Esophagus muscularis mucosa (tissue), 4 donors: ENCODE measurements around the gene C17orf67. TPM values are rescaled to one million over a fixed set of nuclear protein-coding genes. Genes with fewer than 3 reads are reported as not detected.

Experiments
- DNase-seq: peaks from one replicate; pipeline ENCODE4 v3.0.0-alpha.2; 2017; ENCODE audit errors: extremely low spot score
- H3K27ac ChIP-seq, 4 donors: fragments of 200-600 bp; sonication (generic); replicated peaks in 1 of 4; 1 replicate in 3 of 4; 2 replicates in 1 of 4; pipeline ENCODE4 v1.5.1; 2016 to 2019; ENCODE audit warnings: mild to moderate bottlenecking in 1 of 4
- H3K27me3 ChIP-seq, 4 donors: fragments of 200-600 bp; sonication (generic); one replicate each; pipeline versions ENCODE4 v1.5.1 to v1.6.0; 2016 to 2019
- H3K36me3 ChIP-seq, 4 donors: fragments of 200-600 bp; sonication (generic); one replicate each; pipeline ENCODE4 v1.5.1; 2016 to 2019
- H3K4me1 ChIP-seq, 4 donors: fragments of 200-600 bp; sonication (generic); one replicate each; pipeline ENCODE4 v1.5.1; 2016 to 2019
- H3K4me3 ChIP-seq, 4 donors: fragments of 200-600 bp; sonication (generic); 1 replicate in 2 of 4; 2 replicates in 2 of 4; pipeline ENCODE4 v1.5.1; 2016 to 2019; ENCODE audit warnings: mild to moderate bottlenecking in 4 of 4, moderate library complexity in 1 of 4
- H3K9me3 ChIP-seq, 4 donors: fragments of 200-600 bp; sonication (generic); 1 replicate in 3 of 4; 2 replicates in 1 of 4; pipeline ENCODE4 v1.5.1; 2016 to 2019
- CTCF ChIP-seq, 3 experiments: fragments of 200-600 bp in 2 of 3; fragments of 450-650 bp in 1 of 3; sonication (generic) in 2 of 3; IDR thresholded peaks; one replicate each; pipeline ENCODE4 v1.5.1; 2017 to 2019; ENCODE audit warnings: antibody characterized with exemption in 3 of 3, mild to moderate bottlenecking in 2 of 3, moderate library complexity in 1 of 3
- EP300 ChIP-seq: sonication (generic); formaldehyde crosslinking; IDR thresholded peaks from one replicate; pipeline ENCODE4 v1.6.1; 2017; ENCODE audit warnings: antibody characterized with exemption
- POLR2A ChIP-seq: fragments of 450-650 bp; IDR thresholded peaks from one replicate; pipeline ENCODE4 v1.6.1; 2017; ENCODE audit warnings: antibody characterized with exemption, moderate library complexity, mild to moderate bottlenecking, low read depth
- POLR2AphosphoS5 ChIP-seq, 2 donors: sonication (generic); formaldehyde crosslinking; IDR thresholded peaks; one replicate each; pipeline ENCODE4 v1.6.1; 2017; ENCODE audit warnings: antibody characterized with exemption in 2 of 2
- WGBS: methylation state at CpG from one replicate; pipeline ENCODE4 v1.1.5; 2018; 5-methylcytosine and 5-hydroxymethylcytosine counted together
- intact Hi-C: fragments of 100-400 bp; cut with DNase I; formaldehyde crosslinking; loops from one replicate; pipeline ENCODE4 v1.15.1; 2023
- total RNA-seq, 4 donors: library from RNA; depleted of rRNA; stranded (reverse); fragments of >200 nt; gene quantifications; one replicate each; pipeline versions ENCODE4 v1.1.0 to v1.2.1, GENCODE V29; 2016

The C17orf67 gene
- total RNA-seq, 4 donors from 2014 or later: 0.83 to 4.3 (median 3.6) TPM

GRCh38 chr17:56807723-56808122, 26.0 kb downstream of the C17orf67 start:
- peaks cover 0 to 21% (median 15%) of the 10 kb centered on the region in 4 donors for H3K4me1 ChIP-seq
- no peaks in the 10 kb centered on the region for H3K9me3 ChIP-seq
- no peak overlapping the region for H3K4me3 ChIP-seq
- no peak overlapping the region for H3K27ac ChIP-seq
- TF ChIP-seq POLR2A (no peak), POLR2AphosphoS5 (IDR thresholded peaks at IDR 0.05) (no peak), CTCF (IDR thresholded peaks at IDR 0.05) (no peak), EP300 (no peak)
- no peaks in the 10 kb centered on the region for H3K27me3 ChIP-seq
- intact Hi-C loops: no loop called here
- no peak for DNase-seq
- no peaks in the 10 kb centered on the region for H3K36me3 ChIP-seq
- 99% methylated on average over 3 of the region's 3 CpGs for WGBS

- intact Hi-C loops: no loop called here
- TF ChIP-seq POLR2AphosphoS5 (IDR thresholded peaks at IDR 0.05): no peak
- TF ChIP-seq POLR2A: no peak
- no peak for TF ChIP-seq EP300
- TF ChIP-seq CTCF (IDR thresholded peaks at IDR 0.05): no peak
- no peaks in the 10 kb centered on the region for H3K27me3 ChIP-seq
- peaks cover 0 to 21% (median 15%) of the 10 kb centered on the region in 4 donors for H3K4me1 ChIP-seq
- DNase-seq: no peak
- 87% methylated on average over 4 of the region's 4 CpGs for WGBS
- H3K27ac ChIP-seq: no peak overlapping the region
- no peaks in the 10 kb centered on the region for H3K9me3 ChIP-seq
- no peaks in the 10 kb centered on the region for H3K36me3 ChIP-seq
- H3K4me3 ChIP-seq: no peak overlapping the region
These were observed 26.8 kb downstream of the C17orf67 start for GRCh38 chr17:56806949-56807348.

- intact Hi-C loops: no loop called here
- no peaks in the 10 kb centered on the region for H3K27me3 ChIP-seq
- DNase-seq: no peak
- no peak overlapping the region for H3K4me3 ChIP-seq
- H3K27ac ChIP-seq: peak overlapping the region in 1 of 4 donors; percentile 29
- H3K4me1 ChIP-seq: peaks cover 0 to 21% (median 15%) of the 10 kb centered on the region in 4 donors
- no peaks in the 10 kb centered on the region for H3K36me3 ChIP-seq
- 40% methylated on average over 3 of the region's 3 CpGs for WGBS
- no peaks in the 10 kb centered on the region for H3K9me3 ChIP-seq
- TF ChIP-seq POLR2AphosphoS5 (IDR thresholded peaks at IDR 0.05) (no peak), CTCF (IDR thresholded peaks at IDR 0.05) (no peak), EP300 (no peak), POLR2A (no peak)
These were observed 29.3 kb downstream of the C17orf67 start for GRCh38 chr17:56804454-56804853.

- no peak for DNase-seq
- peaks cover 0 to 21% (median 15%) of the 10 kb centered on the region in 4 donors for H3K4me1 ChIP-seq
- H3K36me3 ChIP-seq: no peaks in the 10 kb centered on the region
- H3K27me3 ChIP-seq: no peaks in the 10 kb centered on the region
- 63% methylated on average over 1 of the region's 1 CpG for WGBS
- intact Hi-C loops: no loop called here
- H3K27ac ChIP-seq: no peak overlapping the region
- no peak overlapping the region for H3K4me3 ChIP-seq
- TF ChIP-seq CTCF (IDR thresholded peaks at IDR 0.05) (no peak), POLR2A (no peak), EP300 (no peak), POLR2AphosphoS5 (IDR thresholded peaks at IDR 0.05) (no peak)
- no peaks in the 10 kb centered on the region for H3K9me3 ChIP-seq
These were observed 30.6 kb downstream of the C17orf67 start for GRCh38 chr17:56803071-56803470.

GRCh38 chr17:56801459-56802178, 32.1 kb downstream of the C17orf67 start:
- intact Hi-C loops: no loop called here
- H3K4me1 ChIP-seq: peaks cover 0 to 21% (median 15%) of the 10 kb centered on the region in 4 donors
- TF ChIP-seq EP300: no peak
- no peak for TF ChIP-seq CTCF (IDR thresholded peaks at IDR 0.05)
- TF ChIP-seq POLR2A: no peak
- no peak for TF ChIP-seq POLR2AphosphoS5 (IDR thresholded peaks at IDR 0.05)
- no peaks in the 10 kb centered on the region for H3K36me3 ChIP-seq
- no peaks in the 10 kb centered on the region for H3K9me3 ChIP-seq
- WGBS: 80% methylated on average over 4 of the region's 4 CpGs
- no peak overlapping the region for H3K27ac ChIP-seq
- H3K27me3 ChIP-seq: no peaks in the 10 kb centered on the region
- DNase-seq: no peak
- no peak overlapping the region for H3K4me3 ChIP-seq
